T-helper 22 cell (primary cell): ENCODE measurements around the gene BTBD7.
"Not testable (repeated sequence)": the region's sequence is repeated elsewhere in the genome, so short reads cannot be mapped to it uniquely, and the experiment has no call there.

ENCODE experiments used
- DNase-seq: peaks from one replicate; pipeline ENCODE4 v3.0.0-alpha.2; 2020; ENCODE audit warnings: low read depth

BTBD7 gene, protein sequence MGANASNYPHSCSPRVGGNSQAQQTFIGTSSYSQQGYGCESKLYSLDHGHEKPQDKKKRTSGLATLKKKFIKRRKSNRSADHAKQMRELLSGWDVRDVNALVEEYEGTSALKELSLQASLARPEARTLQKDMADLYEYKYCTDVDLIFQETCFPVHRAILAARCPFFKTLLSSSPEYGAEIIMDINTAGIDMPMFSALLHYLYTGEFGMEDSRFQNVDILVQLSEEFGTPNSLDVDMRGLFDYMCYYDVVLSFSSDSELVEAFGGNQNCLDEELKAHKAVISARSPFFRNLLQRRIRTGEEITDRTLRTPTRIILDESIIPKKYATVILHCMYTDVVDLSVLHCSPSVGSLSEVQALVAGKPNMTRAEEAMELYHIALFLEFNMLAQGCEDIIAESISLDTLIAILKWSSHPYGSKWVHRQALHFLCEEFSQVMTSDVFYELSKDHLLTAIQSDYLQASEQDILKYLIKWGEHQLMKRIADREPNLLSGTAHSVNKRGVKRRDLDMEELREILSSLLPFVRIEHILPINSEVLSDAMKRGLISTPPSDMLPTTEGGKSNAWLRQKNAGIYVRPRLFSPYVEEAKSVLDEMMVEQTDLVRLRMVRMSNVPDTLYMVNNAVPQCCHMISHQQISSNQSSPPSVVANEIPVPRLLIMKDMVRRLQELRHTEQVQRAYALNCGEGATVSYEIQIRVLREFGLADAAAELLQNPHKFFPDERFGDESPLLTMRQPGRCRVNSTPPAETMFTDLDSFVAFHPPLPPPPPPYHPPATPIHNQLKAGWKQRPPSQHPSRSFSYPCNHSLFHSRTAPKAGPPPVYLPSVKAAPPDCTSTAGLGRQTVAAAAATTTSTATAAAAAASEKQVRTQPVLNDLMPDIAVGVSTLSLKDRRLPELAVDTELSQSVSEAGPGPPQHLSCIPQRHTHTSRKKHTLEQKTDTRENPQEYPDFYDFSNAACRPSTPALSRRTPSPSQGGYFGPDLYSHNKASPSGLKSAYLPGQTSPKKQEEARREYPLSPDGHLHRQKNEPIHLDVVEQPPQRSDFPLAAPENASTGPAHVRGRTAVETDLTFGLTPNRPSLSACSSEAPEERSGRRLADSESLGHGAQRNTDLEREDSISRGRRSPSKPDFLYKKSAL

GRCh38 chr14:93332853-93333630, at the start of gene BTBD7:
TSS of gene BTBD7 (minus strand) at chr14:93333036. CDS start at chr14:93296051, 36,985 bp downstream.
- peak; percentile 91 for DNase-seq

DNA sequence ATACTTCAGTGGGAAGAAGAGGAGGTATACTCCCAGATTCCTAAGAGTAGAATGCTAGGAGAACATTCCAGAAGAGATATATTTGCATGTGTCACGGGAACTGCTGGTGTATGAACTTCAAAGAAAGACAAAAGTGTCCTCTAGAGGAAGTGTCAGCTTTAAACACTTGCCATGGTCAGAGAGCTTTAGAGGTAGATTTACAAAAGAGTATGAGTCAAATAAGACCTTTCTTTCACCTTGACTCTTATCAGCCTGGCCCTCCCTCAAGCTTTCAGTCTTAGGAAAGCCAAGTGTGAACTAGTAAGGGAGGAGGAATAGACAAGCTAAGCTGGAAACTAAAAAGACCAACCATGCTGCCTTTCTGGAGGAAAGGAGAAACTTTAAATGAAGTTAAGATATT, 48.8 kb upstream of the BTBD7 start:
- no peak for DNase-seq

DNA sequence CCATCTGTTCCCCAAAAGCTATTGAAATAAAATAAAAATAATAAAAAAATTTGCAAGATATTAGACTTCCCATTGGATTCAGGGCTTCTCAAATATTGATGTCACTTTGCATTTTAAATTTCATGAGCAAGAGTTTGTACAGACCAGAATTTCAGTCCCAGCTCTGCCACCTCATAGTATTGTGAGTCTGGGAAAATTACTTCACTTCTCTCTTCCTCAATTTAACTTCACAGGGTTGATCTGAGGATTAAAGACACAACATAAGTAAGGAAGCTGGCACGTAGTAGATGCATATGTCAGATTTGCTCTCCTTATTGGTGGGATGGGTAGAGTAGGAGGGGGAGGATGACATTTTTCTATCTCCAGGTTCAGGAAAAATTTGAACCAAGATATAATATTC, 47.0 kb upstream of the BTBD7 start:
- no peak for DNase-seq

DNA sequence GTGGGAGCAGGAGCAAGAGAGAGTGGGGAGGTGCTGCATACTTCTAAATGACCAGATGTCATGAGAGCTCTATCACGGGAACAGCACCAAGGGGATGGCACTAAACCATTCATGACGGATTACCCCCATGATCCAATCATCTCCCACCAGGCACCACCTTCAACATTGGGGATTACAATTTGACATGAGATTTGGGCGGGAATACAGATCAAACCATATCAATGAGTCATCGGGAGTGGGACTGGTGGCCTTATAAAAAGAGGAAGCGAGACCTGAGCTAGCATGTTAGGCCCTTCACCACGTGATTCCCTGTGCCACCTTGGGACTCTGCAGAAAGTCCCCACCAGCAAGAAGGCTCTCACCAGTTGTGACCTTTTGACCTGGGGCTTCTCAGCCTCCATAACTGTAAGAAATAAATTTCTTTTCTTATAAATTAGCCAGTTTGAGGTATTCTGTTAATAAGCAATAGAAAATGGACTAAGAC, 42.9 kb upstream of the BTBD7 start:
- no peak for DNase-seq

DNA sequence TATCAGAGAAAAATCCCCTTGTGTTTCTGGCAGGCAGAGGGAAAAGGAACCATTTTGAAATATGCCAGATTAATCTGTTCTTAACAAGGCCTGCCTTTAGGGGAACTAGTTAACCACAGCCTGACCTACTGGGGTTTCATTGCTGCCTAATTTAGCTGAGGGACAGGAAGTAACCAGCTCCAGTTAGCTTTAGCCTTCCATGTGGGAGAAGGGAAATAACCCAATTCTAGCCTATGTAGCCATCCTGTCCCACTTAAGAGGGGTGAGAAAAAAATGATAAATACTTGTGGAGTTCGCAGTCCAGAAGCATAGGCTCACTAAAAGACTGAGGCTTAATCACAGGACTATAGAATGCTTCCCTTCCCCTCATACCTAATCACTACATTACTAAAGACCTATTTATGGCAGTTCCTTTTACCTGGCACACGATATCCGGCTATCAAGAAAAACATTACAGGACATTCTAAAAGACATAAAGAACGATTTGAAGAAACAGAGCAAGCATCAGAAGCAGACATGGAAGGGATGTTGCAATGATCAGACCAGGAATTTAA, 37.0 kb upstream of the BTBD7 start:
- DNase-seq, result no peak

DNA sequence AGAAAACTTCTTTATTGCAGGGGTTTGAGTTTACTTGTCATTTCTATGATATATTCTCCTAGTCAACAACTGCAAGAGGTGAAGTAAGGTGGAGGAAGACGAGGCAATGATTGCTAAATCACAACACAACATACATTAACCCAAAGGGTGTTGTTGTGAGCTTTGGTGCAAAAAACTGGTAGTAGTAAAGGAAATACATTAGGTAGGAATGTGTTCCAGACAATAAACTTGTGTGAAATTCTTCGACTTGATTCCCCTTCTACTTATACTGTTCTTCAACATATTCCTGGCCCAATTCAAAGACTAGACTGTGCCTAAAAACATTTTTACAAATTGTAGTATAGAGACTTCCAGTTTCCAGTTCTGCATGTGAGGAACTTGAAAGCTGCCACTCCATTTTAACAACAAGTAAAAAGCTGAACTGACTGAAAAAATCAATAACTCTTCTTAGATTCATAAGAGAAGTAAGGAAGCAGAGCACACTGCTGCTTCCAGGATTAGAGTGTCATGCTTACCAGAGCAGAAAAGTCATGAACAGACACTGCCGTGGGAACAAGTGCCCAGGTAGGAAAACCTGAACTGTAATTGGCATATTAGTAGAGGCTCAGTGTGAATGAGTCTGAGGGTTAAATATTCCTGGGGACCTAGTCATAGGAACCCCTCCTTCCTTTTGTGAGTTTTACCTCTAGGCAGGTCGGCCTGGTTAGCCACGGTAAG, 36.3 kb upstream of the BTBD7 start:
- DNase-seq, result no peak

DNA sequence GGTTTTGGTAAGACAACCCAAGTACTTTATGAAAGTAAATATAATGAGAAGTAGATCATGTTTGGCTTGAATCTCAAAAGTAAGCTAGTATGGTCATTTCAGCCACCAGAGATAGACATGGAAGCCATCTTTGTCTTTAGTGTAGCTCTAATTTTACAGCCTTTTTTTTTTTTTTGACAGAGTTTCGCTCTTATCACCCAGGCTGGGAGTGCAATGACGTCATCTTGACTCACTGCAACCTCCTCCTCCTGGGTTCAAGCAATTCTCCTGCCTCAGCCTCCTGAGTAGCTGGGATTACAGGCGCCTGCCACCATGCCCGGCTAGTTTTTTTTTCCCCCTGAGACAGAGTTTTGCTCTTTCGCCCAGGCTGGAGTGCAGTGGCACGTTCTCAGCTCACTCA, 22.0 kb upstream of the BTBD7 start:
- not testable (repeated sequence) for DNase-seq

GRCh38 chr14:93348292-93348691, 15.5 kb upstream of the BTBD7 start:
- no peak for DNase-seq

- DNase-seq, result no peak
Measured at GRCh38 chr14:93347850-93348249, 15.0 kb upstream of the BTBD7 start.

DNA sequence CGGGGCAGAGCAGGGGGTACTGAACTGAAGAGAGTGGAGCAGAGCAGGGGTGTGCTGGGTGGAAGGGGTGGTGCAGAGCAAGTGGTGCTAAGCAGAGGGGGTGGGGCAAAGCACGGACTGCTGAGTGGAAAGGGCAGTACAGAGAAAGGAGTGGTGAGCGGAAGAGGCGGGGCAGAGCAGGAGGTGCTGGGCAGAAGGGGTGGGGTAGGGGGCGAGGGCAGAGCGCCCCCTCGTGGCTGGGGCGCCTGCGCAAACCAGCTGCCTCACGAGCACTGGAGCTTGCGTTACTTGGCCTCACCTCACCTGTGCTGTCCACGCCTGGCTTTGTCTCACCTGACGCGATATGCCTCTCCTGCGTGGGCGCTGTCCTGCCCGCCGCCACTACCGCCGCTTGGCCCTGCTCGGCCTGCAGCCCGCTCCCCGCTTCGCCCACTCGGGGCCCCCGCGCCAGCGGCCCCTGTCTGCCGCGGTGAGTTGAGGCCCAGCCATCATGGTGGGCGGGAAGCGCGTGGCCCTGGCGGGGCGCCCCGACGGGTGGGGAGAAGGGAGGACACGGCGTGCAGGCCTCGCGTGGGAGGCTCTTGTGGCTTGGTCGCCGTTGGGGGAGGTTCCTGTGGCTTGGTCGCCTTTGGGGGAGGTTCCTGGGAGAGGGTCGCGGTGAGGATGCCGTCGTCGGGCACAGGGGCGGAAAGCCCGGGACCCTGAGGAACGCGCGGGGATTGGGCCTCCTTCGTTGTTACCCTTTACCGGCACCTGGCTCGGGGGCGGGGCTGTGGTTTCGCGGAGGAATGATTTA, 14.3 kb upstream of the BTBD7 start, which contains the start of gene COX8C:
Gene COX8C (plus strand): TSS at position 257 of the 796 bp plus-strand sequence. CDS start 87 bp downstream, at position 344.
- DNase-seq, result no peak

DNA sequence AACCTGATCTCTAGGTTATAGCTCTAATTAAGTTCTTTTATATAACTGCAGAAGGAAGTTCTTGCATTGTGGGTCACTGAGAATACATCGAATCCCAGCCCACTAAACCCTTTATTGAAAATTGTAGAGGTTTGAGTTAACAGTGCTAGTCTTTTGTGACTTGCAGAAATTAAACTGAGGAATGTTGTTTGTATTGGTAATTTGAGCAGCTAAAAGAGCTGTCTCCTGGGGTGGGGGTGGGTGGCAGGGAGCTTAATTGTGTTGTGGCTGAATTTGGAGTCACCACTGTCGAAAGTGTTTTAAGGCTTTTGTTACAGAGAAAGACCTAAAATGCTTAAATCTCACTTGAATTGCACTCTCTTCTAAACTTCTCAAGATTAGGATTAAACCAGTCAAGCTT, 11.0 kb upstream of the BTBD7 start:
- no peak for DNase-seq

DNA sequence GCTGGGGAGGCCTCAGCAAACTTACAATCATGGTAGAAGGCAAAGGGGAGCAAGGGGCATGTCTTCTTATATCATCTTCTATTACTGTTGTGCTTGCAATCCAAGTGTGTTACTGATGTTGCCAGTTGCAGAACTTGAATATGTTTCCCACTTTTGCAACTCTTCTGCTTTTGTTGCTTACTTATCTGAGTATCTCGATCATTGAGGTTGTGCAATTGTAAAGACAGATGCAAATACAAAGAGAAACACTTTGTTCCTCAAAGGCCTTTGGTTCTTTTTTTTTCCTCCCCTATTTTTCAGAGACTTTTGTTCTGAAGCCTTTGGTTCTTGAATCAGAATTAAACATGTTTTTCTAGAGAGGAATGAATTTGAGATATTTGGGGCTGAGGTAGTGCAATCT, 10.4 kb upstream of the BTBD7 start:
- DNase-seq, result no peak

GRCh38 chr14:93337884-93338283, 5.0 kb upstream of the BTBD7 start:
- no peak for DNase-seq

GRCh38 chr14:93337143-93337753, 4.4 kb upstream of the BTBD7 start:
- DNase-seq, result no peak

- DNase-seq, result no peak
Measured at GRCh38 chr14:93333631-93334103, 831 bp upstream of the BTBD7 start.

GRCh38 chr14:93332397-93332852, 411 bp downstream of the BTBD7 start:
- DNase-seq, result no peak

DNA sequence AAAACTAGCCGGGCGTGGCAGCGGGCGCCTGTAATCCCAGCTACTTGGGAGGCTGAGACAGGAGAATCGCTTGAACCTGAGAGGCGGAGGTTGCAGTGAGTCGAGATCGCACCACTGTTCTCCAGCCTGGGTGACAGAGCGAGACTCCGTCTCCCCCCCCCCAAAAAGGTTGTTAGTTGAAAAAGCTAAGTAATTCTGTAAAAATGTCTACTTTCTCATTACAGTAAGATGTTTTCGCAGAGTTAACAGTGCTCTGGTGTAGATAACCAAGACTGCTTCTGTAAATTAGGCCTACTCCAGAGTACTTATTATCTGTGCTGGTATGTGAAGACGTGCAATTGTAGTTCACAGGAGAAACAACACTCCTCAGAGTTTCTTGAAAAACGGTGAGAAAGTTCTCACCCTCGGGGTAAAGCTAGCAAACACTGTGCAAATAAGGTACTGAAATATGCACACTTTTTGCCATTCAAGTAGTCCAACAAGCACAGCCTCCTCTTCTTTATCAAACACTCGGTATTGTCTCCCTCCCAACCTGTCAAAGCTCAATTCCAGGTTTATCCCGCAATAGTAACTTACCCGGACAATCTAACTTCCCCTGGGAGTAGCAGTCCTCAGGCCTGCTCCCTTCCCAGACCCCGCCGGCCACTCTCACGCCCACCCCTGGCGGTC, 974 bp downstream of the BTBD7 start:
- DNase-seq, result no peak

DNA sequence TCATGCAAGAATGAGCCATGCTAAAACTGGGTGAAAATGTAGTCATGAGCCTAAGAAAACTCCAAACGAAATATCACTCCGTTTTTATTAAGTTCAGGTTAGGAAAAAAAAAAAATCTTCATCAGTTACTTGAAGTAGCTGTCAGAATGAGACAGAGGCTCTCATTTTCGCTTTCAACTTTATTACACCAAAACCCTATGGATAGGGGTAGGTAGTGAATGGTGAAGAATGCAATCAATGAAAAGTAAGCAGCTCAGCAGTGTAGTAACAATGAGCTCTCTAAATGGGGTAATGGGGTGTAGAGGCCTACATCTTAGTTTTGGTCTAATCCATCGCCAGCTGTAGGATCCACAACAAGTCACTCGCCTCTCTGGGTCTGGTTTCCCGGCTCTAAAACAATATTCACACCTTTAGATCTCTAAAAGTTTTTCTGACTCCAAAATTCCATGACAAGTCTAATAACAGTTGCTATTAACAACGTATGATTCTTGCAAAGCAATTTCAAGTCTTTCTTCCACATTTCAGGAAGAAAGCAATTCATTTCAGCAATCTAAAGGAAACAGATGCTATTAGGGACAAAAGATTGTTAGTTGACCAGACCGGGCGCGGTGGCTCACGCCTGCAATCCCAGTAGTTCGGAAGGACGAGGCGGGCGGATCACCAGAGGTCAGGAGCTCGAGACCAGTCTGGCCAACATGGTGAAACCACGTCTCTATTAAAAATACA, 1.7 kb downstream of the BTBD7 start:
- no peak for DNase-seq
